ENCODE results near the gene MTAP. TPM values are rescaled to one million over a fixed set of nuclear protein-coding genes. Genes with fewer than 3 reads are reported as not detected.

MTAP gene
- total RNA-seq, 2 experiments from 2014 or later = 43.4 to 44.9 TPM

DNA sequence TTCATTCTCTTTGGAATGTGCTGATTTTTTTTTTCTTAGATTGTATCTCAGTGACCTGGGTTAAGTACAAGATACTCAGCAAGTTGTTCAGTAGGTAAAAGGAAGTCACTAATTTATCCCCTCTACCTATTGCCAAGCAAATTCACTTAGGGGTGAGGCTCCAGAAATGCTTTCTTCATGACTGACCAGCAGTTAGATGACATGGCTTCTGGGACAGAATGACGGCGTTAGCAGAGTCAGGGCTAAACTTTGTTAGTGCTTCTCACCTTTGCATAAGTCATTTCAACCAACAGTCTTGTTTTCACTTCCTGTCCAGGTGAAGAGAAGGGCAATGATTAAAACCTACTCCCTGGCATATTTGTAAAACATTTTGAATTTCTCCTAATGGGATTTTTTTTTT is 20.2 kb upstream of the MTAP start:
- no peak for DNase-seq
- no peaks in the 10 kb centered on the region for H3K9me3 Mint-ChIP-seq
- H3K4me1 Mint-ChIP-seq = no peaks in the 10 kb centered on the region
- POLR2A ChIA-PET = no interaction called here
- no peaks in the 10 kb centered on the region for H3K36me3 Mint-ChIP-seq (ENCODE audit: low read depth)
- H3K27ac Mint-ChIP-seq = no peak overlapping the region
- CTCF ChIA-PET = no interaction called here
- H3K27me3 Mint-ChIP-seq = peaks cover 44% of the 10 kb centered on the region
- no peak overlapping the region for H3K4me3 Mint-ChIP-seq

DNA sequence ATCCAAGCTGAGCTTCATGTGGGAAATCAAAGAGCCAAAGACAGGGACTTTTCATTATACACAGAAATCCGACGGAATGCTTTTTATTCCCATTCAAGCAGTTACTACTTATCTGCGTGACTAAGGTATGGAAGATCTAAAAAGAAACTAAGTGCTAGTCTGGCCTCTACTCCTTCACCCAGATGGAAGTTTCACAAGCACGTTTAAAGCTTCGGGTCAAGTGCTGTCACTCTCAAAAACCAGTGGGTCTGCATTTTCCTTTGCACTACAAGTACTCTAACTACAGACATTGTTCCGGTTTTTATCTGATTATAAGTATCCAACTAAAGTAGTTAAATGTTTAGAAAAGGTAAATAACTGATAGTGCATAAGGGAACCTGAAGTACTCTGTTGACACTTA is 13.7 kb upstream of the MTAP start:
- H3K9me3 Mint-ChIP-seq = no peaks in the 10 kb centered on the region
- H3K4me3 Mint-ChIP-seq = no peak overlapping the region
- ChIA-PET CTCF (interaction anchor here (0.6 to 1.9 kb wide), 13 partner anchors 11 to 606 kb away, joined by 3 to 18 read pairs (median 3); no protein-coding TSS in a partner anchor), POLR2A (no interaction called here)
- H3K27me3 Mint-ChIP-seq = peaks cover 44% of the 10 kb centered on the region
- H3K4me1 Mint-ChIP-seq = peaks cover 3% of the 10 kb centered on the region
- H3K27ac Mint-ChIP-seq = no peak overlapping the region
- DNase-seq = no peak
- no peaks in the 10 kb centered on the region for H3K36me3 Mint-ChIP-seq (ENCODE audit: low read depth)

DNA sequence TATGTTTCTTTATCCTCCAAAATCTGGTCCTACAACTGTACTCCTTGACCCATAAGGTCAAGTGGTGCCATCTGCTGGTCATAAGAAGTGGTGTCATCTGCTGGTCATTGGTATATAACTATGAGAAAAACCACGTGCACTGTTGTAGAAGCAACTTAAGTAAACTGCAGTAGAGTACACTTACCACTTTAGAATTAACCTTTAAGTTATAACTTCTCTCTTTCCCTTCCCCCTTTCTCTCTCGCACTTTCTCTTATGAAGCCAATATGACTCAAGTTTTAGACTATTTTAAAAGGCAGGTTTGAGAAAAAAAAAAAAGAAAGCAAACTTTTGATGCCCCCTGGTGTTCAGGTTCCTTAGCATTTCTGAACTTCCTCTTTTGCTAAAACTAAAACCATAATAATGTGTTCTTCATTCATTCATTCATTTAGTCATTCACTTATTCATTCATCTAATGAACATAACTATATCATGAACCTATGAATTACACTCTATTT is 12.8 kb upstream of the MTAP start:
- Mint-ChIP-seq H3K36me3 (ENCODE audit: low read depth) (no peaks in the 10 kb centered on the region), H3K9me3 (no peaks in the 10 kb centered on the region), H3K4me1 (peaks cover 3% of the 10 kb centered on the region), H3K4me3 (peak overlapping the region; percentile 40), H3K27ac (no peak overlapping the region), H3K27me3 (peaks cover 35% of the 10 kb centered on the region)
- POLR2A ChIA-PET = no interaction called here
- CTCF ChIA-PET = interaction anchor here (1.5 to 1.9 kb wide), 4 partner anchors 12 to 554 kb away, joined by 5 to 18 read pairs (median 10); no protein-coding TSS in a partner anchor
- peak; percentile 56 for DNase-seq

DNA sequence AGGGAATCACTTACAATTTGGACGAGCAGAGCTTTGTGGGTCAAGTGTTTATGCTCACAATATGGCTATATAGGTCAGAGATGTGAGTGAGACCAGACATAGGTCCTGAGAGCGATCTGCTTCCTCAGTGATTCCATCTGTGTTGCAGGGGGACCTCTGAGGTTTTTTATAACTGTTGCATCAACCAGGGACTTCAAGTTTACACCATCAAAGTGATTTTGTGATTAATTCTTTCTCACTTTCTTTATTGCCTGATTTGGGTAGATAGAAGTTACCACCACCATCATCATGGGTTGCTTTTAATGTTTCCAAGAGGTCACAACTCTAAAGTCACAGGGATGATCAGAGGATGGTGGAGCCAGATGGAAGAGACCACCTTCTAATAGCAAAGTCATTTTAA is 7.0 kb upstream of the MTAP start:
- H3K36me3 Mint-ChIP-seq (ENCODE audit: low read depth) = no peaks in the 10 kb centered on the region
- no peak overlapping the region for H3K4me3 Mint-ChIP-seq
- ChIA-PET POLR2A (no interaction called here), CTCF (interaction anchor here (1.5 kb wide), 1 partner anchor 330 kb away, joined by 3 read pairs; no protein-coding TSS in a partner anchor)
- peaks cover 42% of the 10 kb centered on the region for H3K27me3 Mint-ChIP-seq
- no peaks in the 10 kb centered on the region for H3K4me1 Mint-ChIP-seq
- H3K27ac Mint-ChIP-seq = no peak overlapping the region
- no peak for DNase-seq
- H3K9me3 Mint-ChIP-seq = no peaks in the 10 kb centered on the region

DNA sequence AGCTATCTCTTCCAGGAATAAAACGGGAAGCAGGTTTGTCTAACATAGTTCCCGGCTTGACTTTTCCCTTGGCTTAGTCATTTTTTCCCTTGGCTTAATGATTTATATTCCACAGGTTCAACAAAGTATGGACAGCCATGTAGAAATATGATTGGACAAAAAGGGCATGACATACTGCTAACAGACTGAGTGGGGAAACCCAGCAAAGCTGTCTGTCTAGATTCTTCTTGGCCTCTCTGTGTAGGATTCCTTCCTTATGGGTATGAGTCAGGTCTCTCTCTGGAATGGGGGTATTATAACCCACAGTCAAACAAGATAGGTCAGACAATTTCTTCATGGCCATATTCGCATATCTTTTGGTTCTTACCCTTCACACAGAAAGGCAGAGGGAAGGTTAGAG is 5.7 kb upstream of the MTAP start:
- Mint-ChIP-seq H3K4me1 (peaks cover 4% of the 10 kb centered on the region), H3K36me3 (ENCODE audit: low read depth) (no peaks in the 10 kb centered on the region), H3K9me3 (no peaks in the 10 kb centered on the region), H3K4me3 (no peak overlapping the region), H3K27ac (no peak overlapping the region), H3K27me3 (peaks cover 48% of the 10 kb centered on the region)
- no peak for DNase-seq
- POLR2A ChIA-PET = no interaction called here
- CTCF ChIA-PET = no interaction called here

DNA sequence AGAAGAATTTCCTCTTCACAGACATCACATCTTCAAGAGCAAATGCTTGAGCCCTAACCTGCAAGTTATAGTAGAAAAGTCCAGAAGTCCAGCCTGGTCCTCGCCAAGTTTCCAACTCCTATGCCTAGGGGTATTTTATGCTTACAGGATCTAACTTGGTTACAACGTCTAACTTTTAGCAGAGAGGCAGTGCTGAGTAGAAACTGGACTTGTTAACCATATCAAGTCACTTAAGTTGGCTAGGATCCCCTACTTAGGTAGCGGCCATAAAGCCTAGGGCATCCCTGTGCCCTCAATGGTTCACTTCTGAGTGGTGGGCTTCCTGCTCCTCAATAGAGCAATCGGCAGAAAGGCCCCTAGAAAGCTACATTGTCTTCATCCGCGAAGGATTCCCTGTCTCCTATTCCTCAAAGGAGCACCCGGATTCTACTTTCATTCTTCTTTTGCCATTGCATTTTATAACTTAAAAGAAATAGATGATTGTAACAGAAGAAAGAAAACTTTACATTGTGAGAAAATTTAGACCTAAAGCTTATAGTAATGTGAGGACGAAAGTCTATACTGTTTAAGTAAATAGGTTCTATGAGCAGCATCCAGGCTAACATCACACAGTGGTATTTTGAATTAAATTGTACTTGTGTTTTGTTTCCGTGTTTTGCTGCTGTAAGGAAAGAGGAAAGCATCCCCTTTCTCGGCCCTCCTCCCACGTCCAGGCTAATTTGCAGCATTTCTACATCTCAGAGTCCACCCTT is 1.3 kb upstream of the MTAP start:
- Mint-ChIP-seq H3K27me3 (peaks cover 41% of the 10 kb centered on the region), H3K9me3 (no peaks in the 10 kb centered on the region), H3K27ac (no peak overlapping the region), H3K4me3 (peak overlapping the region; percentile 98), H3K36me3 (ENCODE audit: low read depth) (peaks cover 18% of the 10 kb centered on the region), H3K4me1 (peaks cover 41% of the 10 kb centered on the region)
- DNase-seq = no peak
- ChIA-PET CTCF (interaction anchor here (1.1 to 1.6 kb wide), 3 partner anchors 10 to 18 kb away, joined by 3 read pairs; no protein-coding TSS in a partner anchor), POLR2A (interaction anchor here (1.0 kb wide), 1 partner anchor 265 kb away, joined by 3 read pairs; no protein-coding TSS in a partner anchor)

DNA sequence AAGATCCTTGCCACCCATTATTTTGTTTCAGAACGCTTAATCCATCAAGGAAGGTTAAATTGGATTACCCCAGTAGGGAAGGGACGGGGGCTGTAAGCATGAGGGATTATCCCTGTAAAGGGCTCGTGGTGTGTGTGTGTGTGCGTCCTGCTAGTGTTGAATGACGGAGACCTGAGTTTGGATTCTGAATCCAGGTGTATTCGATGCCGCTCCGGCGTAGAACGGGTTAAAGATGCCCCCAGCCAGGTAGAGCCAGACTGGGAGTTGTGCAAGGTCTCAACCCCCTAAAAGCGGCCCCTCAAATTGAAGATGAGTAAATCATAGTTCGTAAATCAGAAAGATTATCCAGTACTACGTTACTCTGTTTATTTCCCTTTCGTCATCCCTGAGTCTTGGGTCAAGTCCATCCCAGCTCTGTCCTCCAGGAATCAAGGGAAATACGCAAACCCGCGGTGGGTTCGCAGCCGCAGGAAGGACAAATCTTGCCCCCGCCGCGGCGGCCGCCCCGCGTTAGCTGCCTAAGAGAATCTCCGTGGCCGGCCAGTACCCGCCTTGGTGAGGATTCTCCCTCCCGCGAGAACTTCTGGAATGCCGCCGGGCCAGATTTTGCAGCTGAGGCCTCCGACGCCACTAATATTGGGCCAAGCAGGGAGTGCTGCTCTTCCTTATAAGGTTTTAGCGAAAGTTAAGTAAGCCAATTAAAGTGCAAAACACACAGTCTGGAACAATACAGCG is 586 bp upstream of the MTAP start:
- Mint-ChIP-seq H3K36me3 (ENCODE audit: low read depth) (peaks cover 22% of the 10 kb centered on the region), H3K27ac (peak overlapping the region; percentile 79), H3K9me3 (no peaks in the 10 kb centered on the region), H3K27me3 (peaks cover 34% of the 10 kb centered on the region), H3K4me3 (peak overlapping the region; percentile 98), H3K4me1 (peaks cover 45% of the 10 kb centered on the region)
- no peak for DNase-seq
- ChIA-PET POLR2A (interaction anchor here (0.6 to 2.2 kb wide), 3 partner anchors 206 to 354 kb away, joined by 3 to 9 read pairs (median 3); no protein-coding TSS in a partner anchor), CTCF (interaction anchor here (0.8 to 1.6 kb wide), 4 partner anchors 11 to 192 kb away, joined by 3 read pairs; partner anchors contain the start of genes CDKN2A and CDKN2B-AS1)

DNA sequence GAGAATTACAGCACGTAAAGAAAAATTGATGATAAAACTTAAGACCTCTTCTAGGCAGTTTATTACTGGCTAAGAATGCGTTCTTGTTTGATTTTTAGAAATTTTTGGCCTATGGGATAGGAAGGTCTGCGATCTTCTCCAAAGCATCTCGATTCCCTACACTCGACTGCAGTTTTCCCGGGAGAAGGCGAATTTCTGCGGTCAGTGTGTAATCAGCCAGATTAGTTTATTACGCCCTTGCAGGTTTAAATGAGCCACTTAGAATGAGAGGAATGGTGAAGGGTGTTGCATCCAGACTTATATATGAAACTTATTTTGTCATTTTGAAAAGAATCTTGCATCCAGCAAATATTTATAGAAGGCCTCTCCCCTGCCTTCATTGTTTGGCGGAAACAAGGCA is 1.2 kb downstream of the MTAP start:
- peak overlapping the region; percentile 98 for H3K4me3 Mint-ChIP-seq
- ChIA-PET CTCF (interaction anchor here (0.7 to 2.2 kb wide), 4 partner anchors 10 to 645 kb away, joined by 3 to 8 read pairs (median 4); no protein-coding TSS in a partner anchor), POLR2A (interaction anchor here (0.6 to 2.7 kb wide), 14 partner anchors 8 to 1211 kb away, joined by 3 to 20 read pairs (median 3); partner anchors contain the start of genes CDKN2A and CDKN2B-AS1)
- no peak for DNase-seq
- peaks cover 29% of the 10 kb centered on the region for H3K36me3 Mint-ChIP-seq (ENCODE audit: low read depth)
- peaks cover 19% of the 10 kb centered on the region for H3K27me3 Mint-ChIP-seq
- no peaks in the 10 kb centered on the region for H3K9me3 Mint-ChIP-seq
- peaks cover 48% of the 10 kb centered on the region for H3K4me1 Mint-ChIP-seq
- peak overlapping the region; percentile 93 for H3K27ac Mint-ChIP-seq

DNA sequence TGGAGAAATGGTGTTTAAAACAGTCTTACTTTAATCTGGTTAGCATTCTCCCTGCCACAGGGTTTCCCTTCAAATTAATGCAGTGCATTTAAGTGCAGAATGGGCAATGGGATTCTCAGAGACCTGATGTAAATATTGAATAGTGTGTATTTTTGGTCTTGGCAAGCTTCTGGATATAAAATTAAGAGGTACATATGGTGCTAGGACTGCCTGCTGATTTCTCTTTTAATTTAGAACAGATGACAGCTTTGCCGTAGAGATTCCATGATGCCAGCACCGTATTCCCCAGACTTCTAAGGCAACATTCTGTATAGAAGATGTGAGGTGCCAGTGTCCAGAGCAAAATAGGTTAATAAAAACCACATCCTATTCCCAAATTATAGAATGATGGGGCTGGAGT is 1.9 kb downstream of the MTAP start:
- peaks cover 17% of the 10 kb centered on the region for H3K27me3 Mint-ChIP-seq
- POLR2A ChIA-PET = interaction anchor here (1.5 to 2.7 kb wide), 3 partner anchors 9 to 190 kb away, joined by 5 to 20 read pairs (median 10); partner anchors contain the start of genes CDKN2A and CDKN2B-AS1
- no peak overlapping the region for H3K4me3 Mint-ChIP-seq
- CTCF ChIA-PET = interaction anchor here (1.1 to 2.2 kb wide), 2 partner anchors 9 to 645 kb away, joined by 4 to 8 read pairs; no protein-coding TSS in a partner anchor
- no peak for DNase-seq
- H3K4me1 Mint-ChIP-seq = peaks cover 52% of the 10 kb centered on the region
- H3K36me3 Mint-ChIP-seq (ENCODE audit: low read depth) = peaks cover 33% of the 10 kb centered on the region
- H3K27ac Mint-ChIP-seq = no peak overlapping the region
- no peaks in the 10 kb centered on the region for H3K9me3 Mint-ChIP-seq

DNA sequence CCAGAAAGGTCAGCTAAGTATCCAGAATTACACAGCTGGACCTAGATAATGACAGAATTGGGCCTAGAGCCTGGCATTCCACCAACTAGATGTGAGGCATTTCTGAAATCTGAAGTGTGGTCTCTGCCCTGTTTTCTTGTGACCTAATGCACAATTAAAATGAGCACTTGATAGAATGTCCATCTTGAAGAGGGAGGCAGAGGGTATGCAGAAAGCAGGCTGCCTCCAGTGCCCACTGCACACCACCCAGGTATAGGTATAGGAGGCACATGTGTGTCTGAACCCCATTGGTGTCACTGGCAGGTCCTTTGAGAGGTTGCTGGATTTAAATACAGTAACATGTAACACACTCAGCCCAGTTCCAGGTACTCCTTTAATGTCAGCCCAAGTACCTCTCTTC is 2.4 kb downstream of the MTAP start:
- no peak overlapping the region for H3K4me3 Mint-ChIP-seq
- H3K4me1 Mint-ChIP-seq = peaks cover 54% of the 10 kb centered on the region
- CTCF ChIA-PET = interaction anchor here (1.8 to 2.2 kb wide), 2 partner anchors 9 to 204 kb away, joined by 7 to 8 read pairs; no protein-coding TSS in a partner anchor
- POLR2A ChIA-PET = interaction anchor here (1.5 to 2.7 kb wide), 2 partner anchors 9 to 190 kb away, joined by 5 to 10 read pairs; partner anchors contain the start of genes CDKN2A and CDKN2B-AS1
- no peak for DNase-seq
- peaks cover 36% of the 10 kb centered on the region for H3K36me3 Mint-ChIP-seq (ENCODE audit: low read depth)
- peaks cover 14% of the 10 kb centered on the region for H3K27me3 Mint-ChIP-seq
- H3K9me3 Mint-ChIP-seq = no peaks in the 10 kb centered on the region
- no peak overlapping the region for H3K27ac Mint-ChIP-seq

DNA sequence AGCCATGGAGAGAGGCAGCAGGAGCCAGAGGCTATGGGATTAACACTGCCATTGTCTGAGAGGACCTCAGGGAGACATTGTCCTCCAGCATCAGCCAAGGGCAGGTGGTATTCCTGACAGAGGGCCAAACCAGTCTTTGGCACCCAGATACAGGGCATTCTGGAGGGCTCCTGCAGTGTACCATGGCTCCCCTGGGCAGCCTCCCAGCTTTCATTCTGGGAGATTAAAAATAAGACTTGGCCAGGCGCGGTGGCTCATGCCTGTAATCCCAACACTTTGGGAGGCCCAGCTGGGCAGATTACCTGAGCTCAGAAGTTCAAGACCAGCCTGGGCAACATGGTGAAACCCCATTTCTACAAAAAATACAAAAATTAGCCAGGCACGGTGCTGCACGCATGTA is 4.2 kb downstream of the MTAP start:
- DNase-seq = no peak
- Mint-ChIP-seq H3K36me3 (ENCODE audit: low read depth) (peaks cover 43% of the 10 kb centered on the region), H3K4me3 (no peak overlapping the region), H3K27ac (no peak overlapping the region), H3K9me3 (no peaks in the 10 kb centered on the region), H3K27me3 (peaks cover 2% of the 10 kb centered on the region), H3K4me1 (peaks cover 55% of the 10 kb centered on the region)
- CTCF ChIA-PET = interaction anchor here (1.8 kb wide), 1 partner anchor 202 kb away, joined by 7 read pairs; no protein-coding TSS in a partner anchor
- POLR2A ChIA-PET = no interaction called here

DNA sequence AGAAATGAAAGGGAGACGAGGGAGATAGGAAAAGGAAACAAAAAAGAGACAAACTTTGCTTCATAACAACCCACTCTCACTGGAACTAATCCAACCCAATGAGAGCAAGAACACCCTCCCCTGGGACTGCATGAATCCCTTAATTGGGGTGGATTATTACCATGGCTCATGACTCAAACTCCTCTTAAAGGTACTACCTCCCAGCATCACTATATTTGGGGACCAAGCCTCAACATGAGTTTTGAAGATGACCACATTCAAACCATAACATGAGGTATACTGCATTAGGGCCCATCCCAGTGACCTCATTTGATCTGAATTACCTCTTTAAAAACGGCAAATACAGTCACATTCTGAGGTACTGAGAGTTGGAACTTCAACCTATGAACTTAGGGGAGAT is 8.0 kb downstream of the MTAP start:
- Mint-ChIP-seq H3K27ac (no peak overlapping the region), H3K36me3 (ENCODE audit: low read depth) (peaks cover 35% of the 10 kb centered on the region), H3K4me1 (peaks cover 42% of the 10 kb centered on the region), H3K9me3 (no peaks in the 10 kb centered on the region), H3K27me3 (no peaks in the 10 kb centered on the region), H3K4me3 (no peak overlapping the region)
- CTCF ChIA-PET = interaction anchor here (2.0 to 7.1 kb wide), 4 partner anchors 198 to 642 kb away, joined by 5 to 99 read pairs (median 50); partner anchors contain the start of gene CDKN2B
- no peak for DNase-seq
- POLR2A ChIA-PET = interaction anchor here (1.5 kb wide), 1 partner anchor 185 kb away, joined by 4 read pairs; no protein-coding TSS in a partner anchor

All from activated CD4-positive, alpha-beta memory T cell treated with anti-CD3 and anti-CD28 coated beads, Interleukin-2, amount 10 ng/mL, durations not matched to agents 7 days and 5 days (primary cell).